ENCODE measurements around the gene CHRNB1.

The CHRNB1 gene

DNA sequence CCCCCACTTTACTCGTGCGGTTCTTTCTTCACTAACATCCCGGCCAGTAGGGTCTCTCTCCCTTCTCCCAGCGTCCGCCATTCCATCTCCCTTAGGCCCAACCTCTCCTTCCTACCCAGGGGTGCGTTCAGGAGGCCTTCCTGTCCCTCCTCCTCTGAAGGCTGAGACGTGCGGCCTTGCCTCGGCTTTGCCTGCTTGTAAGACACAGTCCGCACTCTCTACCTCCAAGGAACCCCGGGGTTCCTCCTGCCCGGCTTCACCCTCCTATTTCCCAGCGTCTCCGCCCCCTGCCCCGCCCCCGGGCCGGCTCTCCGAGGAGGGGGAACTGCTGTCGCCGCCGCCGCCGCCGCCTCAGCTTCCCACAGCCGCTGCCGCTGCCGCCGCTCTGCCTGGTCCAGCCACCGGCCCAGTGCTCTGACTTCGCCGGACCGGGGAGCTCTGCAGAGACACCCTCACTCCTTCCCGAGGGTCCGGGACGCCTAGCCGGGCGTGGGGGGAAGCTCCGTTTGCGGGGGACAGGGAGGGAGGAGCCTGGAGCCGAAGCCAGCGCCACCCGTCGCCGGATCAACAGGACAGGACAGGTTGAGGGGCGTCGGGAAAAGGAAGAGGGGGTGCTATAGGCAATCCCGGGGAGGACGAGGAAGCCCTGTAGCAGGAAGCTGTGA, 6.8 kb upstream of the CHRNB1 start:
- no peak for DNase-seq (ENCODE audit: low read depth)

DNA sequence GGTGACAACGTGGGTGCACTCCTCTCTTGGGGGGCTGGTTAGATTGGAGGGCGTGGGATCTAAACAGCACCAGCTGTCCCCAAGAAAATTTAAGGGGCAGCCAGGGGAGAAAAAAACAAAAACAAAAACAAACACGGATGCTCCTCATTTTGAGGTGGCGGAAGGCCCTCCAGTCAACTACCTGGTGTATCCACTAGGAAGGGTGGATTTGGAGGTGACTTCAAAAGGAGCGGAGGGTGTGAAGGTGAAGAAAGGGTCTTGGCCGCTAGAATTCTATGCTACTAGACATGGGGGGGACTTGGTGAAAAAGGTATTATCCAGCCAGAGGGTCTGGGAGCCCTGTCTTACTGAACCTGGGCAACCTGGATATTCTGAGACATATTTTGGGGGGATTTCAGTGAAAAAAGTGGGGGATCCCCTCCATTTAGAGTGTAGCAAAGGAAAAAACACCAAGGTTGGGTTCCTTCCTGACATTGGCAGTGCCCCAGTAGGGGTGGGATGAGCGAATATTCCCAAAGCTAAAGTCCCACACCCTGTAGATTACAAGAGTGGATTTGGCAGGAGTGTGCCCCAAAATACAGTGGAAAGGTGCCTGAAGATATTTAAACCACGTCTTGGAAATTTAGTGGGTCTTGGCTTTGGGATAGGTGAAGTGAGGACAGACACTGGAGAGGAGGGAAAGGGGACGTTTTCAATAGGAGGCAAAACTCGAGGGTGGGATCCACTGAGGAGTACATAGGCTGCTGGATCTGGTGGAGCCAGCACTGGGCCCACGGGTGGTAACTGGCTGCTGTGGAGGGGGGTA, 6.0 kb upstream of the CHRNB1 start:
- no peak for DNase-seq (ENCODE audit: low read depth)

DNA sequence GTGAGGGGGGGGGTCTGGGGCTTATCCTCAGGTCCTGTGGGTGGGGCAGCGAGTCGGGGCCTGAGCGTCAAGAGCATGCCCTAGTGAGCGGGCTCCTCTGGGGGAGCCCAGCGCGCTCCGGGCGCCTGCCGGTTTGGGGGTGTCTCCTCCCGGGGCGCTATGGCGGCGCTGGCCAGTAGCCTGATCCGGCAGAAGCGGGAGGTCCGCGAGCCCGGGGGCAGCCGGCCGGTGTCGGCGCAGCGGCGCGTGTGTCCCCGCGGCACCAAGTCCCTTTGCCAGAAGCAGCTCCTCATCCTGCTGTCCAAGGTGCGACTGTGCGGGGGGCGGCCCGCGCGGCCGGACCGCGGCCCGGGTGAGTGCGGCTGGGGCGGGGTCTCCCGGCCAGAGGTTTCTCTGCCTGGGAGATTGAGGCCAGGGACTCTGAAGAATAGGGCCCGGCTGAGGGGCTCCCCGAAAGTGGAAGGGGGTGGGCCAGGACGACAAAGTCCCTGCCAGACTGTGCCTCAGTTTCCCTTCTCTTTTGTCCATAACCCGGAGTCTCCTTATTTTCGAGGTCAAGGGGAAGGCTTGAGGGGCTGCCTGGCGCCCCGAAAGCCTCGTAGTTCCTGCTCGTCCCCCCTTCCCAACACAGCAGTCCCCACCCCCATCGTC, 5.3 kb upstream of the CHRNB1 start, which contains the start of gene FGF11:
FGF11 (plus strand) TSS at position 51 of the 651 bp plus-strand sequence; CDS start at position 160, 109 bp downstream.
- DNase-seq (ENCODE audit: low read depth): no peak

- no peak for DNase-seq (ENCODE audit: low read depth)
These were observed 4.6 kb upstream of the CHRNB1 start for GRCh38 chr17:7440113-7440833.

GRCh38 chr17:7440834-7441195, 4.0 kb upstream of the CHRNB1 start:
- no peak for DNase-seq (ENCODE audit: low read depth)

GRCh38 chr17:7441266-7441665, 3.6 kb upstream of the CHRNB1 start:
- no peak for DNase-seq (ENCODE audit: low read depth)

DNA sequence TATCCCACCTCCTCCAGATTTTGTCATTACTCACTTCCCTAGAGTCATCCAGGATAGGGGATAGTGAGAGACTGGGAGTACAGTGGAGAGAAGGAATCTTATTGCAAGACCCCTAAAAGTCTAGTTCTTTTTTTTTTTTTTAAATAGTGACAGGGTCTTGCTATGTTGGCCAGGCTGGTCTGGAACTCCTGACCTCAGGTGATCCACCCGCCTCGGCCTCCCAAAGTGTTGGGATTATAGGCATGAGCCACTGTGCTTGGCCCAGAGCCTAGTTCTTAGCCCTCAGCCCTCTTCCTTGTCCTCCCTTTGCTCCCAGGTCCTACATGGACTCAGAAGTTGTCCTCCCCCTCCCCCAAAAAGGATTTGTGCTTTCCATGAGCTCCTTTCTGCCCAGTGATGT, 2.7 kb upstream of the CHRNB1 start:
- no peak for DNase-seq (ENCODE audit: low read depth)

DNA sequence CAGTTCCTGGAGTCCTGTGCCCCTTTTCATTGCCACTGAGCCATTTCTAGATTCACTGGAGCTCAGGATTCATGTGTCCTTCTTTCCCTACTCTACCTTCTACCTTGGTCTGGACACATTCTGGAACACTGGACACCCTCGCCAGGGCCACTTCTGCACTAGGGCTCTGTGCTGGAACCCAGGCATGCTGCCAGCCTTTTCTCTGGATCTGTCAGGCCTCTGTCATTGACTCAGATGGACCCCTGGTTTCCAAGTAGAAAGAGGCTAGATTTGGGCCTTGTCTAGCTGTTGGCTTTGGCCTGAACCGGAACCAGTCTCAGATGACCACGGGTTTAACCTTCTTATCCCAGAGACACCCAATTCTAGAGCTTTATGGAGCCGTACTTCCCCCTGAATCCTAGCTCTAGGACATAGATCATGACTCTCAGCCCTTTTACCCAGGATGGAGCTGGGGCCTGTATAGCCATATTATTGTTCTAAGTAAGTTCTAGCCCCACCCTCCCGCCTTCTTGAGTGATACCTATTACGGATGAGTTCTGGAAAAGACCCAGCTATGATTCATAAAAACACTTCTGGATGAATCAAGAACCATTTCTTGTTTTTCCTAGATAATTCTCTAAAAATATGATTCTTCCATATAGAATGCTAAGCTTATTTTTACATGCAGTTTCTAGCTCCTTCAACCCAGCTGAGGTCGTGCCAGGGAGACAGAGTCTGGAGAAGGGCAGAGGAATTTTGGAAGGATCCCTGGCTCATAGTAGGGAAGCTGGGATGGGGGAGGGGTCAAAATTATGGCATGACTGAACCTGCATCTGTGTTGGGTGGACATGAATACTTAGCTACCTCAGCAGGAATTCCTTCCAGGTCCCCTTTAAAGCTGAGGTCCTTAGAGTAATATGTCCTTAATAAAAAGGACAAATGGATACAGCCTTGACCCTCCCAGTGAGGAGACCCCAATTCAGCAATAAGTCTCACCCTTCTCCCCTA, 1.1 kb upstream of the CHRNB1 start:
- DNase-seq (ENCODE audit: low read depth): no peak

DNA sequence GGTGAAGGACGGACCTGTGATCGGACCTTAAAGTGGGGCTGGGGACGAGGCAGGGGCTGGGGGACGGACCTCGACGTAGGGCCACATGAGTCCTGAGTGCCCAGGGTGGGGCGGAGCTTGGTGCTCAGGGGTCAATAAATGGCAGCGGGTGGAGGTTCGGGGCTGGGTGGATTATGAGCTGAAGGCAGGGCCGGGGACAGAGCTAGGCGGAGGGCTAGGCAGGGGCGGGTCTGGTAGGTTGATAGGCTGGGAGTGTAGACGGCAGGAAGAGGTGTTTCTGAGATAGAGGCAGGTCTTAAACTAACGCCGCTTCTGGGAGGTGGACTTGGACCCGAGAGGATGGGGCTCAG, 733 bp downstream of the CHRNB1 start:
- DNase-seq (ENCODE audit: low read depth): no peak

DNA sequence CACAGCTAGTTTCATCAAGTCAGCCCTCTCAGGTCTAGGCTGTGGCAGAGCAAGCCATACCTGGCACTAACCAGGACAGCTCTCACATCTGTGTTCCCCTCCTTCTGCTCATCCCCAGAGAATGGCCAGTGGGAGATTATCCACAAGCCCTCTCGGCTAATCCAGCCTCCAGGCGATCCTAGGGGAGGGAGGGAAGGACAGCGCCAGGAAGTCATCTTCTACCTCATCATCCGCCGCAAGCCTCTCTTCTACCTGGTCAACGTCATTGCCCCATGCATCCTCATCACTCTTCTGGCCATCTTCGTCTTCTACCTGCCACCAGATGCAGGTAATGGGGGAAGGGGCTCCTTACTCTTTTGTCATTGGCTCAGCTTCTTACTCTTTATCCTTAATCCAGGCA, 3.6 kb downstream of the CHRNB1 start:
- DNase-seq (ENCODE audit: low read depth): no peak

- DNase-seq (ENCODE audit: low read depth): no peak
These were observed 15.2 kb downstream of the CHRNB1 start for GRCh38 chr17:7459961-7460545.

DNA sequence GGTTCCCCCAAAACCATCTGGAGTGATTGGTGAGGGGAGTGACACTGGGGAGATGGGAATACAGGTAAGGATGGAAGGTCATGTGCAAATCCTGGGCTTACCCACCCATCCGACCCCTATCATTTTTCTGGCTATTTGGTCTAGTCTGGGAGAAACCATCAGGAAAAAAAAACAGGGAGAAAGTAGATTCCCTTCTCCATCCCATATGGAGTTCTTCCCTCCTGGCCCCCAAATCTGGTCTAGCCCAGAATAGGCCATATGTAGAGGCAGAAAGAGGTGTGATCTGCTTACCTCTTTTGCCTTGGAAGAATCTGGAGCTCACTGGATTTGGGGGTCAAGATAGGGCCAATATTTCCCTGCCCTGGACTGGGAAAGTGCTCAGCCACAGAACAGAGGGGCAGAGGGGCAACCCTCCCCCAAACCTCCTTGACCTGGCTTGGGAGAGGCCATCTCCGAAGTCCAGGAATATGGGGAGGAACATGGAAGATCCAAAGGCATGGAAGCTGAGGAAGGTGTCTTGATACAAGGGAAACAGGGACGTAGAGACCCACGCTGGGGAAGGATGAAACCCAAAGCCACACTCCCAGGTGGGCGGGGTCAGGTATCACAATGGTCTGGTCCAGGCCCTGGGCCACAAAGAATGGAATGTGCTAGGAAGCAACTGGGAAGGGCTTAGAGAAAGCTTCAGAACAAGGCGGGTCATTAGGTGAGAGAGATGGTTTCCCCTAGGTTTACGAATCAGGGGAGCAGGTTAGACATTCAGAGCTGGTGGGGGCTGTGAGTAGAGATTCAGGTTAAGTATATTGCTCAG, 16.2 kb downstream of the CHRNB1 start:
- DNase-seq (ENCODE audit: low read depth): no peak

DNA sequence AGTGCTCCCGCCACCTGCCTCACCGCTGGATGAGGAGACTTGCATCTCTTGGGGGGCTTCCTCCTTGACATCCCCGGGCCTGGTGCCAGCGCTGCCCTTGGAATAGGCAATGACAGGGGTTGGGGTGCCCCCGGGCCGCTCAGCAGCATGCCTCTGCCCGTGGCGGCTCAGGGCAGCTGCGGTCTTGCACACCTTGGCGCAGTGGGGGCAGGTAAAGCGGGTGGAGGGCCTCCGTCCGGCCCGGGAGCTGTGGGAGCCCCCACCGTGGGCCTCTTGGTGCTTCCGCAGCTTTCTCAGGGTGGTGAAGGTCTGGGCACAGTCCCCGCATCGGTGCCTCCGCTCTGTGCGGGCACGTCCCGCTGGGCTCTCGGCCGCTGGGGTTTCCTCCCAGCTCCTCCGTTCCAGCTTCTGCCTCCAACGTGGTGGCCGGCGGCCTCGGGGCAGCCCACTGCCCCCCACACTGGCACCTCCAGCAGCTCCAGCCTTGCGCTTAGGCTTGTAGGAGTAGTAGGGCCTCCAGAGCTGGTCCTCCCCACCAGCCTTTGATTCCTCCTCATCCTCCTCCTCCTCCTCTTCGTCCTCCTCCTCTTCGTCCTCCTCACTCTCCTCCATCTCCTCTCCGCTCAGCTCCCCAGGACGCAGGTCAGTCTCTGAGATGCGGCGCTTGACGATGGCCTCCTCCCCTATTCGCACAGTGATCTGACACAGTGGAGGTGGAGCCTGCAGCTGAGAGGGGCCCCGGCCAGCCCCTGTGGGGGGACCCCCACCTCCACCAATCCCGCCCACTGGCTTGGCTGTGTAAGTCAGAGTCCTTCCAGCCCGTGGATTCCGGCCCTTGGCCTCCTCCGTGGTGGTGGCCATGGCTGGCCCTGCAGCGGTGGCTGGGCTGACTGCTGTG, 17.9 kb downstream of the CHRNB1 start:
- no peak for DNase-seq (ENCODE audit: low read depth)

- no peak for DNase-seq (ENCODE audit: low read depth)
These were observed 18.5 kb downstream of the CHRNB1 start for GRCh38 chr17:7463372-7463846.

GRCh38 chr17:7464081-7464480, 19.2 kb downstream of the CHRNB1 start:
- no peak for DNase-seq (ENCODE audit: low read depth)

DNA sequence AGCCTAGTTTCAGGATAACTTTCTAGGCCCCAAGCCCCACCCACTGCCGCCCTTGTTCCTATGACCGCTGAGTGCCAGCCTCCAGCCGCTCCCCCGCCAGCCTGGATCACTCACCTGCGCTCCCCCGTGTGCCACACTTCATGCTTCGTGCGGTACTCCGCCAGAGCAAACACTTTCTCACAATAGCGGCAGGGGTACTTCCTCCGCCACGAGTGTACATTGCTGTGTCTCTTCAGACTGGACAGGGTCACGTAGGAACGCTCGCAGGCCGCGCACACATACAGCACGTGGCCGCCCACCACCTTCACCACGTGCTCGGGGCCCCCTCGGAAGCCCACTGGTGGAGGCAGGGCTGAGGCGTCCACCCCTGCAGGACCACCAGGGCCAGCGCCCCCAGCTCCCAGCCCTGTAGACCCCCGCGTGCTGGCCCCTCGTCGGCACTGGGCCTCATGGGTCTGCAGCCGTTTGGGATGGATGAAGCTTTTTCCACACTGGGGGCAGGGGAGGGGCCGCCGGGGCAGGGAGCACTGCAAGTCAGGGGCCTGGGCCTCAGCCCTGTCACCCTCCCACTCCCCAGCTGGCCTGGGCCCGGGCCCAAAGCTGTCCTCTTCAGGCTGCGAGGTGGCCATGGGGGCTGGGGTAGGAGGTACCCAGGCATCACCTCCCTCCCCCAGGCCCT, 20.9 kb downstream of the CHRNB1 start:
- no peak for DNase-seq (ENCODE audit: low read depth)

DNA sequence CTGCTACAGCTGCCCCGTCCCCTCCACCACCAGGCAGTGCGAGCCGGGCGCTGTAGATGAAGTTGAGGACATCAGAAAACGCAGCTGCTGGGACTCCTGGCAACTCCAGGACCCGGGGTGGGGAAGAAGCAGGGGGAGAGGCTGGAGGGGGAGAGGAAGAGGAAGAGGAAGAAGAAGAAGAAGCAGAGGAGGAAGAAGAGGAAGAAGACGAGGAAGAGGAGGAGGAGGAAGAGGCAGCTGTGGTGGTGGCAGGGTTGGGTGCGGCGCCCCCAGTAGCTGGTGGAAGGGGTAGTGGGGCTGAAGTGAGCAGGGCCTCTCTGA, 21.4 kb downstream of the CHRNB1 start:
- no peak for DNase-seq (ENCODE audit: low read depth)

GRCh38 chr17:7466639-7467341, 21.9 kb downstream of the CHRNB1 start:
- peak; percentile 58 for DNase-seq (ENCODE audit: low read depth)

All from stromal cell of bone marrow (primary cell).